ENCODE data around the gene IFNL1.
"Not testable (repeated sequence)": the region's sequence is repeated elsewhere in the genome, so short reads cannot be mapped to it uniquely, and the experiment has no call there.

The IFNL1 gene

GRCh38 chr19:39270036-39270871, 26.0 kb upstream of the IFNL1 start:
- DNase-seq, result no peak

- not testable (repeated sequence) for DNase-seq
These were observed 22.3 kb upstream of the IFNL1 start for GRCh38 chr19:39273859-39274258.

GRCh38 chr19:39275578-39275977, 20.6 kb upstream of the IFNL1 start:
- DNase-seq, result no peak

- no peak for DNase-seq
These were observed 19.5 kb upstream of the IFNL1 start for GRCh38 chr19:39276740-39277139.

- no peak for DNase-seq
These were observed 18.6 kb upstream of the IFNL1 start for GRCh38 chr19:39277598-39277997.

GRCh38 chr19:39282021-39282420, 14.2 kb upstream of the IFNL1 start:
- no peak for DNase-seq

- DNase-seq, result no peak
These were observed 12.2 kb upstream of the IFNL1 start for GRCh38 chr19:39284032-39284431.

- no peak for DNase-seq
These were observed 2.8 kb upstream of the IFNL1 start for GRCh38 chr19:39293394-39293793.

GRCh38 chr19:39296906-39297305, 699 bp downstream of the IFNL1 start:
- DNase-seq, result no peak

- DNase-seq, result no peak
These were observed 1.9 kb downstream of the IFNL1 start for GRCh38 chr19:39297931-39298634.

GRCh38 chr19:39299404-39299803, 3.2 kb downstream of the IFNL1 start:
- no peak for DNase-seq

GRCh38 chr19:39299832-39300231, 3.6 kb downstream of the IFNL1 start:
- DNase-seq, result no peak

- no peak for DNase-seq
These were observed 4.8 kb downstream of the IFNL1 start for GRCh38 chr19:39301021-39301420.

- DNase-seq, result no peak
These were observed 5.4 kb downstream of the IFNL1 start for GRCh38 chr19:39301562-39301961.

GRCh38 chr19:39303373-39304184, 7.4 kb downstream of the IFNL1 start:
- DNase-seq, result no peak

- DNase-seq, result no peak
These were observed 7.9 kb downstream of the IFNL1 start for GRCh38 chr19:39304185-39304513.

GRCh38 chr19:39304701-39305571, 8.7 kb downstream of the IFNL1 start:
- no peak for DNase-seq

- DNase-seq, result no peak
These were observed 9.9 kb downstream of the IFNL1 start for GRCh38 chr19:39306075-39306474.

GRCh38 chr19:39307046-39307821, 11.0 kb downstream of the IFNL1 start:
- no peak for DNase-seq

GRCh38 chr19:39307822-39308530, 11.8 kb downstream of the IFNL1 start:
- DNase-seq, result no peak

All from NCI-H1048 (cell line).